KMS-11 (cell line): ENCODE data around the gene ITGB7.

Experiments used
- H2AFZ ChIP-seq: fragments of 200-600 bp; sonication (generic); 2 replicates; pipeline ENCODE4 v1.6.1; 2016; ENCODE audit warnings: antibody characterized with exemption, mixed run types, low read depth
- H3K27ac ChIP-seq: fragments of 200-600 bp; sonication (generic); 2 replicates; pipeline ENCODE4 v1.6.1; 2016; ENCODE audit warnings: mild to moderate bottlenecking, mixed run types
- H3K27me3 ChIP-seq: fragments of 200-600 bp; sonication (generic); 2 replicates; pipeline ENCODE4 v1.6.1; 2017; ENCODE audit warnings: mild to moderate bottlenecking, low read depth, mixed run types, moderate library complexity; ENCODE audit not compliant: insufficient read depth
- H3K36me3 ChIP-seq: fragments of 200-600 bp; sonication (generic); 2 replicates; pipeline ENCODE4 v1.6.1; 2017; ENCODE audit warnings: mild to moderate bottlenecking, mixed run types; ENCODE audit not compliant: insufficient read depth
- H3K4me1 ChIP-seq: fragments of 200-600 bp; sonication (generic); 2 replicates; pipeline ENCODE4 v1.6.1; 2016; ENCODE audit warnings: mild to moderate bottlenecking, low read depth, mixed run types; ENCODE audit not compliant: poor library complexity, severe bottlenecking
- H3K4me2 ChIP-seq: fragments of 200-600 bp; sonication (generic); 2 replicates; pipeline ENCODE4 v1.7.0; 2016; ENCODE audit warnings: mild to moderate bottlenecking, mixed run types
- H3K4me3 ChIP-seq: fragments of 200-600 bp; sonication (generic); IDR thresholded peaks from 2 replicates; pipeline ENCODE4 v1.6.1; 2017; ENCODE audit warnings: low read depth, low read length, mixed read lengths; ENCODE audit not compliant: insufficient read depth
- H3K79me2 ChIP-seq: fragments of 200-600 bp; sonication (generic); 2 replicates; pipeline ENCODE4 v1.6.1; 2016; ENCODE audit warnings: low read depth, mixed run types; ENCODE audit not compliant: insufficient read depth
- H3K9ac ChIP-seq: fragments of 200-600 bp; sonication (generic); 2 replicates; pipeline ENCODE4 v1.6.1; 2016; ENCODE audit warnings: mild to moderate bottlenecking, mixed run types
- H4K20me1 ChIP-seq: fragments of 200-600 bp; sonication (generic); 2 replicates; pipeline ENCODE4 v1.6.1; 2016; ENCODE audit warnings: mild to moderate bottlenecking, mixed run types; ENCODE audit not compliant: insufficient read depth
- TF ChIP-seq, protein P1 (sequence below): fragments of 200-600 bp; sonication (generic); conservative IDR thresholded peaks from 2 replicates; pipeline ENCODE4 v1.6.1; 2017; ENCODE audit warnings: low read depth, mild to moderate bottlenecking, antibody characterized with exemption, low read length, moderate library complexity, mixed read lengths

Gene ITGB7

DNA sequence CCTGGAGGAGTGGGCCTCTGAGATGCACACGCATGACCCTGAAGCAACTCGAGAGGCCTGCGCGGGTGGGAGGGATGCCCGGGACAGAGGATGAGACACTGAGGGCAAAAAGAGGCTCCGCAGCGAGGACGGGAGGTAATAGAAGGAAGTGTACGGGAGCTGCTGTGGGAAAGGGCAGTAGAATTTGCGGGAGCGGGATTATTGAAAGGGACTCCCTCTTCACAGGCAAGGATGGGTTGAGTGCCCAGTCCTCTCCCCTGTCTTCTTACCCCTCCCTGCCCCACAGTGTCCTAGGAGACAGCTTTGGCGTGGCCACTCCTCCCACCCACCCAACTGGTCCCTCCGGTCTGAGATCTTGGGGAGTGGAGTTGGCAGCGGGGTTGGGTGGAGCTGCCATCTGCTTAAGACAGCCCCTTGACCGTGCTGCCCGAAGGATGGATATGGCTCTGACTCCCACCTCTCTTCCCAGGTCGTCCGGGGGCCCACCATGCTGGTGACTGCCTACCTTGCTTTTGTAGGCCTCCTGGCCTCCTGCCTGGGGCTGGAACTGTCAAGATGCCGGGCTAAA, 45.4 kb upstream of the ITGB7 start:
- peak overlapping the region; percentile 32; the same call in 1 of the 2 replicates for H3K27ac ChIP-seq
- H2AFZ ChIP-seq = peak overlapping the region; percentile 96
- no peaks in the 10 kb centered on the region for H3K27me3 ChIP-seq
- peak overlapping the region; percentile 74 for H3K4me2 ChIP-seq
- peak overlapping the region; percentile 17 for H3K4me3 ChIP-seq
- peak overlapping the region; percentile 70 for H3K9ac ChIP-seq
- H3K79me2 ChIP-seq = peaks cover 20% of the 10 kb centered on the region
- no peaks in the 10 kb centered on the region; the same call in 1 of the 2 replicates for H3K36me3 ChIP-seq
- TF ChIP-seq, protein P1, sequence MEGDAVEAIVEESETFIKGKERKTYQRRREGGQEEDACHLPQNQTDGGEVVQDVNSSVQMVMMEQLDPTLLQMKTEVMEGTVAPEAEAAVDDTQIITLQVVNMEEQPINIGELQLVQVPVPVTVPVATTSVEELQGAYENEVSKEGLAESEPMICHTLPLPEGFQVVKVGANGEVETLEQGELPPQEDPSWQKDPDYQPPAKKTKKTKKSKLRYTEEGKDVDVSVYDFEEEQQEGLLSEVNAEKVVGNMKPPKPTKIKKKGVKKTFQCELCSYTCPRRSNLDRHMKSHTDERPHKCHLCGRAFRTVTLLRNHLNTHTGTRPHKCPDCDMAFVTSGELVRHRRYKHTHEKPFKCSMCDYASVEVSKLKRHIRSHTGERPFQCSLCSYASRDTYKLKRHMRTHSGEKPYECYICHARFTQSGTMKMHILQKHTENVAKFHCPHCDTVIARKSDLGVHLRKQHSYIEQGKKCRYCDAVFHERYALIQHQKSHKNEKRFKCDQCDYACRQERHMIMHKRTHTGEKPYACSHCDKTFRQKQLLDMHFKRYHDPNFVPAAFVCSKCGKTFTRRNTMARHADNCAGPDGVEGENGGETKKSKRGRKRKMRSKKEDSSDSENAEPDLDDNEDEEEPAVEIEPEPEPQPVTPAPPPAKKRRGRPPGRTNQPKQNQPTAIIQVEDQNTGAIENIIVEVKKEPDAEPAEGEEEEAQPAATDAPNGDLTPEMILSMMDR = peak; percentile 57
- H4K20me1 ChIP-seq = no peaks in the 10 kb centered on the region
- peaks cover 33% of the 10 kb centered on the region for H3K4me1 ChIP-seq

DNA sequence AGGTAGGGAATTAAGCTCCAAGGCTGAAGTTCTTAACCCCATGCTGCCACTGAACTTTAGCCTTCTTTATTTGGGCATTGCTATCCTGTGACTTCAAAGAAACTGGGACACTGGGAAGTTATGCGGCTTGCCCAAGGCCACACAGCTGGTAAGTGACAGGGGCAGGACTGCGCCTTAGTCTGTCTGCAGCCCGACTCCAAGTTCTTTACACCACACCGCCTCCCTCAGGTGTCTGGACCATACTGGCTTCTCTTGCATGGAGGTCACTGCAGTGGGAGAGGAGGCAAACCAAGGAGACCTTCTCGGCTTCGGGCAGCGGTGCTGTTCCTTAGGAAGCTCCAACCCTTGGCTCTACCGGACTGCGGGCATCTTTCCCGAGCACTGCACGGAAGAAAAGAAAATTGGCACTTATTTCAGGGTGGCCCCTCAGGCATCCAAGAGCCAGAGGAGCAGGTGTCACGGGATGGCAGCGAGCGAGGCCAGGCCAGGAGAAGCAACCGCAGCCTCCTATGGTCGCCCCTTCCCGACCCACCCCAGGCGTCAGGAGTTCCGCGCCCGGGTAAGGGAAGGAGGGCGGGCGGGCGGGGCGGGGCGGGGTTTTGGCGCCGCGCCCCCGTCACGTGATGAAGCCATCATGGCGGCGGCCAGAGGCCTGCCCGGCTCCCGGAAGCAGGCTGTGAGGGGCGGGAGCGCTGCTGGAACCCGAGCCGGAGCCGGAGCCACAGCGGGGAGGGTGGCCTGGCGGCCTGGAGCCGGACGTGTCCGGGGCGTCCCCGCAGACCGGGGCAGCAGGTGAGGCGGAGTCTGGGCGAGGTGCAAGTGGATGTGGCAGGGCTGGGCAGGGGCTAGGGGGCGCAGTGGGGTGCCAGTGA, 44.7 kb upstream of the ITGB7 start:
- Histone ChIP-seq H3K27me3 (no peaks in the 10 kb centered on the region), H3K4me2 (peak overlapping the region; percentile 76), H3K36me3 (no peaks in the 10 kb centered on the region; the same call in 1 of the 2 replicates), H3K4me3 (peak overlapping the region; percentile 17), H3K79me2 (peaks cover 20% of the 10 kb centered on the region), H2AFZ (peak overlapping the region; percentile 96), H3K27ac (peak overlapping the region; percentile 32; the same call in 1 of the 2 replicates), H4K20me1 (no peaks in the 10 kb centered on the region), H3K9ac (peak overlapping the region; percentile 70), H3K4me1 (peaks cover 33% of the 10 kb centered on the region)
- TF ChIP-seq, protein P1 = peak; percentile 33; the same call in 1 of the 2 replicates

DNA sequence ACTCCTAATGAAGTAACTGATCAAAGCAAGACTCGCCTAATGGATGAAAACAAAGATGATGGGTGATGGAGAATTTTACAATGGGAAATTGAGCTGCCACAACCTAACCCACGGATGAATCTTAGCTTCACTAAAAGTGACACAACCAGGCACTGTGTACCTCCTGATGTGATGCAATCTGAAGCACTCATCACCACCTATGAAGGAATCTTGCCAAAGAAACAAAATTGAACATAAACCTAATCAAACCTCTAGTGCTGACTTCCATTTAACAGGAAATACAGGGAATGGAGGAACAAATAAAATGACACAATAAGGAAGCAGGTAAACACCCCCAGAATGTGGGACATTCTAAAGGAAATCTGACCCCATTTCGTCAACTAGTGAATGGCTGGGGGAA, 38.2 kb upstream of the ITGB7 start:
- H3K27me3 ChIP-seq = peaks cover 6% of the 10 kb centered on the region; the same call in 1 of the 2 replicates
- no peak overlapping the region for H3K9ac ChIP-seq
- TF ChIP-seq, protein P1 = no peak
- H3K36me3 ChIP-seq = no peaks in the 10 kb centered on the region
- no peaks in the 10 kb centered on the region for H4K20me1 ChIP-seq
- no peaks in the 10 kb centered on the region for H3K79me2 ChIP-seq
- H3K4me1 ChIP-seq = peaks cover 6% of the 10 kb centered on the region
- H3K4me2 ChIP-seq = no peak overlapping the region
- H2AFZ ChIP-seq = no peak overlapping the region
- H3K27ac ChIP-seq = no peak overlapping the region
- no peak overlapping the region for H3K4me3 ChIP-seq

DNA sequence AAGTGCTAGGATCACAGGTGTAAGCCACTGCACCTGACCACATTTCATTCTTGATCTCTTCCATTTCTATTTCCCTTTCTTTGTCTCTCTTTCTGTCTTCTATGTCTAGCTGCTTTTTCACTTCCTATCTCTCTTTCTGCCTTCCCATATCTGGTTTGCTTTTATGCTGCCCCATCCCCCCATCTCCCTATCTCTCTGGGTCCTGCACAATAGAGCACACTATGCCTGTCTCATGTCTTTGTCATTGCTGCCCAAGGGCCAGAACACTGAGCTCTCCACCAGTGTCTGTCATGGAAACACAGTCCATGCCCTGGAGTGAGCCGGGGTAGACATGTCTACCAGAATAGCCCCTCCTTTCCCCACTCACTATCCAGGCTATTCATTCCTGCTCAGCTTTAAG, 37.3 kb upstream of the ITGB7 start:
- no peak overlapping the region for H2AFZ ChIP-seq

More for the DNA sequence above, 37.3 kb upstream of the ITGB7 start:
- H3K9ac ChIP-seq = no peak overlapping the region
- H3K79me2 ChIP-seq = no peaks in the 10 kb centered on the region
- peaks cover 6% of the 10 kb centered on the region; the same call in 1 of the 2 replicates for H3K27me3 ChIP-seq
- H3K36me3 ChIP-seq = no peaks in the 10 kb centered on the region
- no peak overlapping the region for H3K4me3 ChIP-seq
- peaks cover 6% of the 10 kb centered on the region for H3K4me1 ChIP-seq
- H3K4me2 ChIP-seq = no peak overlapping the region
- H4K20me1 ChIP-seq = no peaks in the 10 kb centered on the region
- TF ChIP-seq, protein P1 = no peak
- H3K27ac ChIP-seq = no peak overlapping the region
